LNCAP (cell line): ENCODE results near the gene PHACTR2.

ENCODE experiments used
- TF ChIP-seq, protein P1 (sequence below): fragments of 450-650 bp; IDR thresholded peaks from 2 replicates; pipeline ENCODE4 v1.5.1; 2017; ENCODE audit warnings: mild to moderate bottlenecking

PHACTR2 gene

DNA sequence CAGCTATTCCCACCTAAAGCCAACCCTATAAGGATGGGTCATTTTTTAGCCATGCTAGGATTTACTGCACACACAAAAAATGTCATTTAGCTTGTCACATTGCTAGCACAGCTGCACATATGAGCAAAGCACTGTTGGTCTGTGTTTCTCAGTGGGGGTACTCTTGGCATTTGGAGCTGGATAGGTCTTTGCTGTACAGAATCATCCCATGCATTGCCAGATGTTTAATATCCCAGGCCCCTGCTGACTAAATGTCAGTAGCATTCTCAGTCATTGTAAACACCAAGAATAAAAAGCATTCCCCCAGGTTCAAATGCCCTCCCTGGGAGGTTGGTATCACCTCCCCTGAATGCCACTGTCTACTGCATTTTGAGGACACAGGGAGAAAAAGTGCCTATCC lies 150.8 kb downstream of the PHACTR2 start:
- TF ChIP-seq, protein P1, sequence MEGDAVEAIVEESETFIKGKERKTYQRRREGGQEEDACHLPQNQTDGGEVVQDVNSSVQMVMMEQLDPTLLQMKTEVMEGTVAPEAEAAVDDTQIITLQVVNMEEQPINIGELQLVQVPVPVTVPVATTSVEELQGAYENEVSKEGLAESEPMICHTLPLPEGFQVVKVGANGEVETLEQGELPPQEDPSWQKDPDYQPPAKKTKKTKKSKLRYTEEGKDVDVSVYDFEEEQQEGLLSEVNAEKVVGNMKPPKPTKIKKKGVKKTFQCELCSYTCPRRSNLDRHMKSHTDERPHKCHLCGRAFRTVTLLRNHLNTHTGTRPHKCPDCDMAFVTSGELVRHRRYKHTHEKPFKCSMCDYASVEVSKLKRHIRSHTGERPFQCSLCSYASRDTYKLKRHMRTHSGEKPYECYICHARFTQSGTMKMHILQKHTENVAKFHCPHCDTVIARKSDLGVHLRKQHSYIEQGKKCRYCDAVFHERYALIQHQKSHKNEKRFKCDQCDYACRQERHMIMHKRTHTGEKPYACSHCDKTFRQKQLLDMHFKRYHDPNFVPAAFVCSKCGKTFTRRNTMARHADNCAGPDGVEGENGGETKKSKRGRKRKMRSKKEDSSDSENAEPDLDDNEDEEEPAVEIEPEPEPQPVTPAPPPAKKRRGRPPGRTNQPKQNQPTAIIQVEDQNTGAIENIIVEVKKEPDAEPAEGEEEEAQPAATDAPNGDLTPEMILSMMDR = no peak

DNA sequence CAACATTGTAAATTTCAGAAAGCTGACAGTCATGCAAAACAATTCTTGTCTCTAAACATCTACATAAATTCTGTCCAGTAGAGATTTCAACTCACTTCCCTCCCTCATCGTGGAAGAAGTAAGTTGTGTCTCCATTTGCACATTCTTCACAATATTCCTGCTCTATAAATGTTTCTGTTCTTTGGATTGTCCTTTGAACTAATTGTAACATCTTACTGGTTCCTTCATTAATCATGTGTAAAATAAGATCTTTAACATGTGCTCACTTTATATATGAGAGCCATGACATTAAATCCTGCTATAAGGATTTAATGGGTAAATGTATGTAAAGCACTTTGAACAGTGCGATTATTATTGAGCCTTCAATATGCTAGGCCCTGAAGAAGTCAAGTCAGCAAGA lies 158.4 kb downstream of the PHACTR2 start:
- TF ChIP-seq, protein P1 = no peak

GRCh38 chr6:143838395-143838794 lies 160.6 kb downstream of the PHACTR2 start:
- TF ChIP-seq, protein P1 = no peak

DNA sequence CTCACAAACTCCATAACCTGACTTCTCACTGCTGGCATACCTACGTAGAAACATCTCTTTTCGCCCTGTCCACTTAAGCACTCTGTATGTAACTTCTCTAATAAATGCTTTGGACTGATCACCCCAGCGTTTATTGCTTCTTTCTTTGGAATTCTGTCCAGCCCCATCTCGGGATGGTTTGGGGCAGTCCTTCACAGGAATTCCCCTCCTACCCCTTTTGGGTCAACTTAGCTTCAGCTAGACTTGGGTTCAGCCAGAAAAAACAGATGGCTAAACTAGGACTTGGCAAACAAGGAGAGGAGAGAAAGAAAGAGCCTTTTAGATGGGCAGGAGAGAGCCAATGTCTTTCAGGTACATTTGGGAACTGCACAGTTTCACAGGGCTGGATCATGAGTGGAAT lies 161.4 kb downstream of the PHACTR2 start:
- TF ChIP-seq, protein P1 = no peak

DNA sequence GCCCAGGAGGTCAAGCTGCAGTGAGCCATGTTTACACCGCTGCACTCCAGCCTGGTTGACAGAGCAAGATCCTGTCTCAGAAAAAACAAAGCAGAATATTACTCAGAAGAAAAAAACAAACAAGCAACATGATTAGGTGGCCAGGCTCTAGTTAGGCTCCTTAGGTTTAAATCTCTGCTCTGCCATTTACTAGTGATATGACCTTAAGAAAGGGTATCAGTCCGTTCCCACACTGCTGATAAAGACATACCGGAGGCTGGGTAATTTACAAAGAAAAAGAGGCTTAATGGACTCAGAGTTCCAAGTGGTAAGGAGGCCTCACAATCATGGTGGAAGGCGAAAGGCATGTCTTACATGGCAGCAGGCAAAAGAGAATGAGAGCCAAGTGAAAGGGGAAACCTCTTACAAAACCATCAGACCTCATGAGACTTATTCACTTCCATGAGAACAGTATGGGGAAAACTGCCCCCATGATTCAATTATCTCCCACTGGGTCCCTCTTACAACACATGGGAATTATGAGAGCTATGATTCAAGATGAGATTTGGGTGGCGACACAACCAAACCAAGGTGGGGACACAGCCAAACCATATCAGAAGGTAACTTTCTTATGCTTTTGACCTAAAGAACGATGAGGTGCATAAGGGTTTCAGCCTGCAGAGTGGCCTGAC lies 163.0 kb downstream of the PHACTR2 start:
- TF ChIP-seq, protein P1 = no peak

GRCh38 chr6:143842461-143842901 lies 164.7 kb downstream of the PHACTR2 start:
- TF ChIP-seq, protein P1 = no peak

GRCh38 chr6:143842902-143843676 lies 165.3 kb downstream of the PHACTR2 start, which contains the start of gene LTV1:
Gene LTV1, plus strand, starts transcription at chr6:143843338. Its CDS starts 140 bp downstream, at chr6:143843478.
- TF ChIP-seq, protein P1 = no peak
